Neural progenitor cell (in vitro differentiated cells): ENCODE results near the gene ACACB. TPM values are rescaled to one million over a fixed set of nuclear protein-coding genes. Genes with fewer than 3 reads are reported as not detected.

Experiments used
- DNase-seq: peaks from one replicate; pipeline ENCODE4 v3.0.0-alpha.2; 2016; ENCODE audit warnings: low spot score
- H2AFZ ChIP-seq: fragments of 200-600 bp; sonication (generic); replicated peaks from 2 replicates; pipeline ENCODE4 v1.6.1; 2016; ENCODE audit warnings: antibody characterized with exemption
- H3F3A ChIP-seq: fragments of 200-600 bp; sonication (generic); 2 replicates; pipeline ENCODE4 v1.6.1; 2016; ENCODE audit warnings: antibody characterized with exemption, low read depth
- H3K27ac ChIP-seq: fragments of 200-600 bp; sonication (generic); 2 replicates; pipeline ENCODE4 v1.5.1; 2016; ENCODE audit warnings: mild to moderate bottlenecking
- H3K27me3 ChIP-seq: fragments of 200-600 bp; sonication (generic); 2 replicates; pipeline ENCODE4 v1.6.1; 2016; ENCODE audit warnings: mild to moderate bottlenecking, moderate library complexity
- H3K36me3 ChIP-seq: fragments of 200-600 bp; sonication (generic); 2 replicates; pipeline ENCODE4 v1.5.1; 2016
- H3K4me1 ChIP-seq: fragments of 200-600 bp; sonication (generic); 2 replicates; pipeline ENCODE4 v1.6.1; 2016; ENCODE audit warnings: mixed run types
- H3K4me2 ChIP-seq: fragments of 200-600 bp; sonication (generic); 2 replicates; pipeline ENCODE4 v1.6.1; 2016
- H3K4me3 ChIP-seq: fragments of 200-600 bp; sonication (generic); 2 replicates; pipeline ENCODE4 v1.5.1; 2016
- H3K79me2 ChIP-seq: fragments of 200-600 bp; sonication (generic); 2 replicates; pipeline ENCODE4 v1.6.1; 2016; ENCODE audit warnings: low read depth
- H3K9ac ChIP-seq: fragments of 200-600 bp; sonication (generic); 2 replicates; pipeline ENCODE4 v1.6.1; 2016
- H3K9me3 ChIP-seq: fragments of 200-600 bp; sonication (generic); 2 replicates; pipeline ENCODE4 v1.5.1; 2016; ENCODE audit warnings: low read depth
- H4K20me1 ChIP-seq: fragments of 200-600 bp; sonication (generic); 2 replicates; pipeline ENCODE4 v1.6.1; 2016; ENCODE audit warnings: low read depth
- H3K27ac Mint-ChIP-seq: 3 replicates; pipeline ENCODE4 v1.8.0; 2021; ENCODE audit warnings: mixed read lengths
- H3K27me3 Mint-ChIP-seq: 2 replicates; pipeline ENCODE4 v1.8.0; 2022; ENCODE audit warnings: low read depth, mild to moderate bottlenecking, inconsistent platforms, moderate library complexity, mixed read lengths; ENCODE audit not compliant: insufficient read depth
- H3K36me3 Mint-ChIP-seq: 3 replicates; pipeline ENCODE4 v1.8.0; 2021; ENCODE audit warnings: mixed read lengths
- H3K4me1 Mint-ChIP-seq: 3 replicates; pipeline ENCODE4 v1.8.0; 2021; ENCODE audit warnings: mixed read lengths
- H3K4me3 Mint-ChIP-seq: 3 replicates; pipeline ENCODE4 v1.8.0; 2021; ENCODE audit warnings: mild to moderate bottlenecking, moderate library complexity, mixed read lengths
- H3K9me3 Mint-ChIP-seq: 3 replicates; pipeline ENCODE4 v1.8.0; 2020; ENCODE audit warnings: mixed read lengths
- CTCF ChIP-seq: fragments of 200-600 bp; sonication (generic); IDR thresholded peaks from 2 replicates; pipeline ENCODE4 v1.5.1; 2017; ENCODE audit warnings: antibody characterized with exemption, mild to moderate bottlenecking
- EZH2 ChIP-seq: fragments of 200-600 bp; sonication (generic); IDR thresholded peaks from 2 replicates; pipeline ENCODE4 v1.6.1; 2017; ENCODE audit warnings: antibody characterized with exemption, mild to moderate bottlenecking, moderate library complexity
- EZH2phosphoT487 ChIP-seq: fragments of 200-600 bp; sonication (generic); IDR thresholded peaks from 2 replicates; pipeline ENCODE4 v1.6.1; 2017; ENCODE audit warnings: antibody characterized with exemption
- total RNA-seq: library from RNA; depleted of rRNA; stranded (reverse); fragments of >200 nt; gene quantifications from 2 replicates; pipeline ENCODE4 v1.2.3, GENCODE V29; 2015; ENCODE audit warnings: low replicate concordance

ACACB gene
- total RNA-seq, 1 donor from 2014 or later = 2.4 TPM

GRCh38 chr12:109223211-109223610 lies 106.8 kb downstream of the ACACB start:
- no peak overlapping the region for H3K27ac Mint-ChIP-seq
- no peaks in the 10 kb centered on the region for H3K4me1 Mint-ChIP-seq
- DNase-seq = no peak
- no peak overlapping the region for H3K4me3 Mint-ChIP-seq
- peaks cover 2% of the 10 kb centered on the region for H3K27me3 Mint-ChIP-seq
- no peaks in the 10 kb centered on the region for H3K4me1 ChIP-seq
- H3K36me3 ChIP-seq = no peaks in the 10 kb centered on the region
- no peak overlapping the region for H3K4me2 ChIP-seq
- H2AFZ ChIP-seq = no peak overlapping the region
- no peak overlapping the region for H3K27ac ChIP-seq
- H3K27me3 ChIP-seq = no peaks in the 10 kb centered on the region
- peaks cover 4% of the 10 kb centered on the region for H3K36me3 Mint-ChIP-seq
- H3K9me3 Mint-ChIP-seq = no peaks in the 10 kb centered on the region
- no peaks in the 10 kb centered on the region for H3K79me2 ChIP-seq
- H4K20me1 ChIP-seq = no peaks in the 10 kb centered on the region
- no peak overlapping the region for H3K4me3 ChIP-seq
- TF ChIP-seq EZH2phosphoT487 (no peak), EZH2 (no peak), CTCF (no peak)
- no peak overlapping the region for H3K9ac ChIP-seq
- H3K9me3 ChIP-seq = no peaks in the 10 kb centered on the region
- no peaks in the 10 kb centered on the region for H3F3A ChIP-seq

- Mint-ChIP-seq H3K9me3 (no peaks in the 10 kb centered on the region), H3K4me3 (no peak overlapping the region), H3K27ac (no peak overlapping the region), H3K4me1 (no peaks in the 10 kb centered on the region), H3K27me3 (peaks cover 2% of the 10 kb centered on the region), H3K36me3 (peaks cover 4% of the 10 kb centered on the region)
- no peaks in the 10 kb centered on the region for H3K4me1 ChIP-seq
- no peaks in the 10 kb centered on the region for H3F3A ChIP-seq
- H3K9ac ChIP-seq = no peak overlapping the region
- H3K4me2 ChIP-seq = no peak overlapping the region
- no peak overlapping the region for H2AFZ ChIP-seq
- no peaks in the 10 kb centered on the region for H3K27me3 ChIP-seq
- no peaks in the 10 kb centered on the region for H3K9me3 ChIP-seq
- no peaks in the 10 kb centered on the region for H3K36me3 ChIP-seq
- no peaks in the 10 kb centered on the region for H3K79me2 ChIP-seq
- no peak overlapping the region for H3K4me3 ChIP-seq
- TF ChIP-seq CTCF (no peak), EZH2 (no peak), EZH2phosphoT487 (no peak)
- H4K20me1 ChIP-seq = no peaks in the 10 kb centered on the region
- DNase-seq = no peak
- H3K27ac ChIP-seq = no peak overlapping the region
Measured at GRCh38 chr12:109223868-109224267, 107.5 kb downstream of the ACACB start.

GRCh38 chr12:109228664-109229063 lies 112.3 kb downstream of the ACACB start:
- Mint-ChIP-seq H3K4me3 (no peak overlapping the region), H3K27me3 (no peaks in the 10 kb centered on the region), H3K27ac (no peak overlapping the region), H3K36me3 (peaks cover 7% of the 10 kb centered on the region), H3K9me3 (no peaks in the 10 kb centered on the region), H3K4me1 (no peaks in the 10 kb centered on the region)
- Histone ChIP-seq H3F3A (no peaks in the 10 kb centered on the region), H3K27me3 (no peaks in the 10 kb centered on the region), H3K4me3 (no peak overlapping the region), H4K20me1 (no peaks in the 10 kb centered on the region), H2AFZ (no peak overlapping the region), H3K4me1 (no peaks in the 10 kb centered on the region), H3K79me2 (no peaks in the 10 kb centered on the region), H3K9ac (no peak overlapping the region), H3K36me3 (no peaks in the 10 kb centered on the region), H3K27ac (no peak overlapping the region), H3K4me2 (no peak overlapping the region), H3K9me3 (no peaks in the 10 kb centered on the region)
- TF ChIP-seq EZH2phosphoT487 = no peak
- TF ChIP-seq CTCF = no peak
- no peak for TF ChIP-seq EZH2
- DNase-seq = no peak
